Stimulated activated CD8-positive, alpha-beta memory T cell treated with anti-CD3 and anti-CD28 coated beads, Interleukin-15, amount 100 ng/mL, for 1 hour (primary cell): ENCODE results near the gene MRPL20.
"Not testable (repeated sequence)": the region's sequence is repeated elsewhere in the genome, so short reads cannot be mapped to it uniquely, and the experiment has no call there.

Experiments used
- DNase-seq: peaks from one replicate; pipeline ENCODE4 v3.0.0-alpha.2; 2020; ENCODE audit warnings: low read depth

The MRPL20 gene

GRCh38 chr1:1406101-1406820, 832 bp downstream of the MRPL20 start:
- no peak for DNase-seq

- DNase-seq = no peak
Observed at GRCh38 chr1:1403653-1404052, 3.4 kb downstream of the MRPL20 start.

- DNase-seq = not testable (repeated sequence)
Observed at GRCh38 chr1:1402901-1403392, 4.1 kb downstream of the MRPL20 start.

- no peak for DNase-seq
Observed at GRCh38 chr1:1402072-1402900, 4.8 kb downstream of the MRPL20 start.

- DNase-seq = no peak
Observed at GRCh38 chr1:1401457-1402010, 5.6 kb downstream of the MRPL20 start.

- no peak for DNase-seq
Observed at GRCh38 chr1:1400576-1401456, 6.3 kb downstream of the MRPL20 start.

- no peak for DNase-seq
Observed at GRCh38 chr1:1399872-1400575, 7.1 kb downstream of the MRPL20 start.

GRCh38 chr1:1399187-1399871, 7.8 kb downstream of the MRPL20 start, which contains the start of gene CCNL2:
TSS of gene CCNL2 (minus strand) at chr1:1399335. CDS start at chr1:1399306, 29 bp downstream.
- peak; percentile 96 for DNase-seq

- DNase-seq = no peak
Observed at GRCh38 chr1:1398677-1399186, 8.4 kb downstream of the MRPL20 start.

- DNase-seq = no peak
Observed at GRCh38 chr1:1397839-1398523, 9.1 kb downstream of the MRPL20 start.

- DNase-seq = no peak
Observed at GRCh38 chr1:1395166-1395565, 11.9 kb downstream of the MRPL20 start.

- DNase-seq = no peak
Observed at GRCh38 chr1:1394116-1394515, 13.0 kb downstream of the MRPL20 start.

- no peak for DNase-seq
Observed at GRCh38 chr1:1393428-1393827, 13.7 kb downstream of the MRPL20 start.

- no peak for DNase-seq
Observed at GRCh38 chr1:1393014-1393413, 14.1 kb downstream of the MRPL20 start.

GRCh38 chr1:1391225-1391624, 15.9 kb downstream of the MRPL20 start:
- no peak for DNase-seq

GRCh38 chr1:1390675-1391074, 16.4 kb downstream of the MRPL20 start:
- no peak for DNase-seq

GRCh38 chr1:1388078-1388472, 19.0 kb downstream of the MRPL20 start:
- no peak for DNase-seq

GRCh38 chr1:1387098-1388077, 19.7 kb downstream of the MRPL20 start:
- no peak for DNase-seq
